SU-DHL-6 (cell line): ENCODE data around the gene SKI.

ENCODE experiments used
- H2AFZ ChIP-seq: fragments of 200-600 bp; sonication (generic); 2 replicates; pipeline ENCODE4 v1.6.1; 2014; ENCODE audit warnings: low read depth, mild to moderate bottlenecking, moderate library complexity, mixed read lengths, antibody characterized with exemption, low read length; ENCODE audit not compliant: severe bottlenecking
- H3F3A ChIP-seq: fragments of 200-600 bp; shearing (Covaris generic); 2 replicates; pipeline ENCODE4 v1.6.0; 2016; ENCODE audit warnings: antibody characterized with exemption, mild to moderate bottlenecking; ENCODE audit not compliant: insufficient read depth
- H3K27ac ChIP-seq: fragments of 200-600 bp; sonication (generic); 2 replicates; pipeline ENCODE4 v1.5.1; 2016; ENCODE audit warnings: low read depth, mild to moderate bottlenecking, low read length, moderate library complexity, mixed read lengths
- H3K27me3 ChIP-seq: fragments of 200-600 bp; sonication (generic), shearing (Covaris generic); 2 replicates; pipeline ENCODE4 v1.6.0; 2014; ENCODE audit warnings: mild to moderate bottlenecking, low read length
- H3K36me3 ChIP-seq: fragments of 200-600 bp; sonication (generic); 2 replicates; pipeline ENCODE4 v1.6.1; 2014; ENCODE audit warnings: mild to moderate bottlenecking, low read length, mixed read lengths
- H3K4me2 ChIP-seq: fragments of 300-600, 200-600 bp; shearing (Covaris generic), sonication (generic); 2 replicates; pipeline ENCODE4 v1.6.0; 2014; ENCODE audit warnings: low read length, low read depth, mild to moderate bottlenecking; ENCODE audit not compliant: poor library complexity, severe bottlenecking
- H3K4me3 ChIP-seq: fragments of 200-600 bp; sonication (generic); 2 replicates; pipeline ENCODE4 v1.5.1; 2014; ENCODE audit warnings: antibody characterized with exemption, low read length, mild to moderate bottlenecking, mixed read lengths; ENCODE audit not compliant: insufficient read depth, poor library complexity, severe bottlenecking
- H3K79me2 ChIP-seq: fragments of 200-600 bp; sonication (generic); 2 replicates; pipeline ENCODE4 v1.6.1; 2014; ENCODE audit warnings: mild to moderate bottlenecking, low read length, moderate library complexity; ENCODE audit not compliant: insufficient read depth
- H3K9ac ChIP-seq: fragments of 200-600 bp; sonication (generic); 2 replicates; pipeline ENCODE4 v1.7.0; 2014; ENCODE audit warnings: mild to moderate bottlenecking, low read length
- H3K9me2 ChIP-seq: fragments of 200-600 bp; sonication (generic); replicated peaks from 2 replicates; pipeline ENCODE4 v1.6.1; 2014; ENCODE audit warnings: low read length; ENCODE audit not compliant: insufficient read depth
- H3K9me3 ChIP-seq: fragments of 200-600 bp; sonication (generic); 2 replicates; pipeline ENCODE4 v1.6.1; 2014; ENCODE audit warnings: low read length, mixed read lengths; ENCODE audit not compliant: insufficient read depth
- H4K20me1 ChIP-seq: fragments of 200-600 bp; sonication (generic); 2 replicates; pipeline ENCODE4 v1.6.1; 2014; ENCODE audit warnings: low read depth, mild to moderate bottlenecking, antibody characterized with exemption, low read length, moderate library complexity, mixed read lengths
- CTCF ChIP-seq: fragments of 200-600 bp; sonication (generic); IDR thresholded peaks from one replicate; pipeline ENCODE4 v1.5.1; 2017; ENCODE audit warnings: antibody characterized with exemption, mild to moderate bottlenecking, low read length, moderate library complexity; ENCODE audit not compliant: insufficient read depth, poor library complexity, severe bottlenecking
- EZH2phosphoT487 ChIP-seq: fragments of 200-600 bp; sonication (generic), shearing (Covaris generic); conservative IDR thresholded peaks from 2 replicates; pipeline ENCODE4 v1.6.1; 2018; ENCODE audit warnings: mild to moderate bottlenecking, antibody characterized with exemption, low read length, moderate library complexity, mixed read lengths

SKI gene

GRCh38 chr1:2214541-2215241, 13.4 kb upstream of the SKI start:
- Histone ChIP-seq H3K9me2 (no peaks in the 10 kb centered on the region), H3K27me3 (no peaks in the 10 kb centered on the region), H3K4me2 (no peak overlapping the region), H3K9me3 (no peaks in the 10 kb centered on the region), H4K20me1 (no peaks in the 10 kb centered on the region), H3K27ac (no peak overlapping the region), H3K36me3 (no peaks in the 10 kb centered on the region), H2AFZ (no peak overlapping the region), H3F3A (no peaks in the 10 kb centered on the region), H3K9ac (no peak overlapping the region), H3K79me2 (no peaks in the 10 kb centered on the region), H3K4me3 (no peak overlapping the region)
- TF ChIP-seq EZH2phosphoT487: no peak

- Histone ChIP-seq H4K20me1 (no peaks in the 10 kb centered on the region), H3K27ac (no peak overlapping the region), H2AFZ (no peak overlapping the region), H3K9me2 (no peaks in the 10 kb centered on the region), H3K9ac (no peak overlapping the region), H3K4me2 (no peak overlapping the region), H3K4me3 (no peak overlapping the region), H3K36me3 (no peaks in the 10 kb centered on the region), H3K79me2 (no peaks in the 10 kb centered on the region), H3F3A (no peaks in the 10 kb centered on the region), H3K27me3 (no peaks in the 10 kb centered on the region), H3K9me3 (no peaks in the 10 kb centered on the region)
- TF ChIP-seq EZH2phosphoT487 (no peak), CTCF (no peak)
Observed at GRCh38 chr1:2215329-2215728, 12.8 kb upstream of the SKI start.

GRCh38 chr1:2215909-2216766, 12.0 kb upstream of the SKI start:
- Histone ChIP-seq H3K27ac (no peak overlapping the region), H3K79me2 (no peaks in the 10 kb centered on the region), H3K9me2 (no peaks in the 10 kb centered on the region), H3K27me3 (no peaks in the 10 kb centered on the region), H3K4me3 (no peak overlapping the region), H3K36me3 (no peaks in the 10 kb centered on the region), H3K9ac (no peak overlapping the region), H3K9me3 (no peaks in the 10 kb centered on the region), H3K4me2 (no peak overlapping the region), H2AFZ (no peak overlapping the region), H4K20me1 (no peaks in the 10 kb centered on the region), H3F3A (no peaks in the 10 kb centered on the region)
- no peak for TF ChIP-seq CTCF
- TF ChIP-seq EZH2phosphoT487: no peak

- Histone ChIP-seq H3K79me2 (no peaks in the 10 kb centered on the region), H3K27ac (no peak overlapping the region), H2AFZ (no peak overlapping the region), H3K4me2 (no peak overlapping the region), H3K27me3 (no peaks in the 10 kb centered on the region), H3K4me3 (no peak overlapping the region), H3F3A (no peaks in the 10 kb centered on the region), H3K36me3 (no peaks in the 10 kb centered on the region), H4K20me1 (no peaks in the 10 kb centered on the region), H3K9me3 (no peaks in the 10 kb centered on the region), H3K9me2 (no peaks in the 10 kb centered on the region), H3K9ac (no peak overlapping the region)
- no peak for TF ChIP-seq CTCF
- TF ChIP-seq EZH2phosphoT487: no peak
Observed at GRCh38 chr1:2216767-2217058, 11.4 kb upstream of the SKI start.
